Cortex of kidney (tissue), 1 donor: Measurements from ENCODE around the gene ZNF28.
"Not testable (repeated sequence)": the region's sequence is repeated elsewhere in the genome, so short reads cannot be mapped to it uniquely, and the experiment has no call there.

Source experiments
- DNase-seq: peaks from one replicate; lab custom pipeline; 2025; lab: John Stamatoyannopoulos, UW

Gene ZNF28

DNA sequence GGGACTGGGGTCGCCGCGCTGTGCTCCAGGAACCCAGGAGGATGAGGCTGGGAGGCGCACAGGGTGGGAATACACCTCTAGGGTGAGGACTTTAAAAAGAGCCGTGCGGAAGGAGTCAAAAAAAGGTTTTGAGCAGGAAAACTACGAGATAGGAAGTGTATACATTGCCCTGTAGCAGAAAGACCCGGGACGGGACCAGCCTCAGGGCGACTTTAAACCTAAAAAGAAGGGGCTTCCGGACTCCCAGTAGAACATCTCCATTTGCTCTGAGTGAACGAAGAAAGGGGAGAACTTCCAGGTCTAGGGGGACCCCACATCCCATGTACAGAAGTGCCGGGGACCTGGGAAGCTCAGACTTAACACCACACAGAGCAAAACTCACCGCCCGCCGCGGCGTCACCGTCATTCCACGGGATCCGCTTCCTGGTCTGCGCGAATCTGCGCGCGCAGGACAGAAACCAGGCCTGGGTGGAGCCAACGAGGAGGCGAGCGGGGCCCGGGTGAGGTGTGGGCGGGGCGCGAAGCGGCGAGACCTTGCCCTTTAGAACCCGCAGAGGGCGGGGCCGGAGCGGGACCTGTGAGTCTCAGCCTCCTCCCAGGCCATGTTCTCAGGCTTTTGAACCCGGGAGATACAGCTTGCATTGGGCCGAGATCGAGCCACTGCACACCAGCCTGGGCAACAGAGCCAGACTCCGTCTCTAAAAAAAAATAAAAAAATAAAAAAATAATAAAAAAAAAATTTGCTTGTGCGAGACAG lies at the start of gene ZNF28:
Gene ZNF28, minus strand, starts transcription at position 430 of the 757 bp plus-strand sequence. CDS start 3,675 bp downstream, outside the sequence.
- DNase-seq, result not testable (repeated sequence)

DNA sequence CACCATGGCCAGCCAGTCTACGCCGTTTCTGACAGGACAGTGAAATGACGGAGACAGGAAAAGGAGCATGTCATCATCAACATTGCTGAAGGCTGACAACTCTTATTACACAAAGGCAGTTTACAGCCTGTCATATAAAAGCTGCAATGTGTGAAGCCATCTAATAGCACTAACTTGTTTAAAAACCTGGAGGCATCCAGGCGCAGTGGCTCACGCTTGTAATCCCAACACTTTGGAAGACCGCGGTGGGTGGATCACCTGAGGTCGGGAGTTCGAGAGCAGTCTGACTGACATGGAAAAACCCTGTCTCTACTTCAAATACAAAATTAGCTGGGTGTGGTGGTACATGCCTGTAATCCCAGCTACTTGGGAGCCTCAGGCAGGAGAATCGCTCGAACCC lies 46.6 kb upstream of the ZNF28 start:
- DNase-seq, result not testable (repeated sequence)

DNA sequence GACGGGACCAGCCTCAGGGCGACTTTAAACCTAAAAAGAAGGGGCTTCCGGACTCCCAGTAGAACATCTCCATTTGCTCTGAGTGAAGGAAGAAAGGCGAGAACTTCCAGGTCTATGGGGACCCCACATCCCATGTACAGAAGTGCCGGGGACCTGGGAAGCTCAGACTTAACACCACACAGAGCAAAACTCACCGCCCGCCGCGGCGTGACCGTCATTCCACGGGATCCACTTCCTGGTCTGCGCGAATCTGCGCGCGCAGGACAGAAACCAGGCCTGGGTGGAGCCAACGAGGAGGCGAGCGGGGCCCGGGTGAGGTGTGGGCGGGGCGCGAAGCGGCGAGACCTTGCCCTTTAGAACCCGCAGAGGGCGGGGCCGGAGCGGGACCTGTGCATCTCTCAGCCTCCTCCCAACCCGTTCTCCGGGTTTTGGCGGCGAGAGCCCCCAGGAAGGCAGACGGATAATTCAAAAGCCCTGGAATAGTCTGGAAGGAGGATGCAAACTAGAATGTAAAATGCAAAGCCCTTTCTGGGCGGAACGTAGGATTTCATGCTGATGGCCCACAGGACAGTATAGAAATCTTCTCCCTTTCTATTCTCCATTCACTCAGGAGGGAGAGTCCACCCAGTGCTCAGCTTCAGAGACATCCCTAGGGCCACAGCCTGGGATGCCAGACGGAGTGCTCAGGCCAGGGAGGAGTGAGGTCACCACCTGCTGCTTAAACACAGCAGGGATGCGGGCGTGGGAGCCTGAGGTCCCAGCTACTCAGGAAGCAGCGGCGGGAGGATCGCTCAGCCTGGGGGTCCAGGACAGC lies 36.2 kb upstream of the ZNF28 start, which contains the start of gene ZNF468:
Gene ZNF468, minus strand, starts transcription at position 242 of the 814 bp plus-strand sequence. CDS start 3,347 bp downstream, outside the sequence.
- DNase-seq, result not testable (repeated sequence)

GRCh38 chr19:52856540-52857377 lies 35.3 kb upstream of the ZNF28 start:
- not testable (repeated sequence) for DNase-seq

GRCh38 chr19:52847352-52847751 lies 25.9 kb upstream of the ZNF28 start:
- DNase-seq, result not testable (repeated sequence)

DNA sequence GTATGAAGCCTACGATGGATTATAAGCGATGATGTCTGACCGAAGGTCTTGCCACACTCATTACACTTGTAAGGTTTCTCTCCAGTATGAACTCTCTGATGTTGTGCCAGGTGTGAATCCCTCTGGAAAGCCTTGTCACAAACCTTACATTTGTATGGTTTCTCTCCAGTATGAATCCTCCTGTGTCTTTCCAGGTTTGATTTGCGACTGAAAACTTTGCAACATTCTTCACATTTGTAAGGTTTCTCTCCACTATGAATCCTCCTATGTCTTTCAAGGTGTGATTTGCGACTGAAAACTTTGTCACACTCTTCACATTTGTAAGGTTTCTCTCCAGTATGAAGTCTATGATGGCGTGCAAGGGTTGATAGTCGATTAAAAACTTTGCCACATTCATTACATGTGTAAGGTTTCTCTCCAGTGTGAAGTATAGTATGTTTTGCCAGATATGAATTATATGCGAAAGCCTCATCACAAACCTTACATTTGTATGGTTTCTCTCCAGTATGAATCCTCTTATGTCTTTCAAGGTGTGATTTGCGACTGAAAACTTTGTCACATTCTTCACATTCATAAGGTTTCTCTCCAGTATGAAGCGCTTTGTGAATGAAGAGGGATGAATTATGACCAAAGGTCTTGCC lies 19.5 kb upstream of the ZNF28 start:
- DNase-seq, result not testable (repeated sequence)

- not testable (repeated sequence) for DNase-seq
These were observed 12.9 kb upstream of the ZNF28 start for GRCh38 chr19:52834289-52834688.

- DNase-seq, result not testable (repeated sequence)
These were observed 12.1 kb upstream of the ZNF28 start for GRCh38 chr19:52833541-52833940.

DNA sequence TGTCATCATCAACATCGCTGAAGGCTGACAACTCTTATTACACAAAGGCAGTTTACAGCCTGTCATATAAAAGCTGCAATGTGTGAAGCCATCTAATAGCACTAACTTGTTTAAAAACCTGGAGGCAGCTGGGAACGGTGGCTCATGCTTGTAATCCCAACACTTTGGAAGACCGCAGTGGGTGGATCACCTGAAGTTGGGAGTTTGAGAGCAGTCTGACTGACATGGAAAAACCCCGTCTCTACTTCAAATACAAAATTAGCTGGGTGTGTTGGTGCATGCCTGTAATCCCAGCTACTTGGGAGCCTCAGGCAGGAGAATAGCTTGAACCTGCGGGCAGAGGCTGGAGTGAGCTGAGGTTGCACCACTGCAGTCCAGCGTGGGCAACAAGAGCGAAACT lies 8.4 kb upstream of the ZNF28 start:
- DNase-seq, result not testable (repeated sequence)

- DNase-seq, result no peak
These were observed 4.3 kb upstream of the ZNF28 start for GRCh38 chr19:52825765-52826164.

DNA sequence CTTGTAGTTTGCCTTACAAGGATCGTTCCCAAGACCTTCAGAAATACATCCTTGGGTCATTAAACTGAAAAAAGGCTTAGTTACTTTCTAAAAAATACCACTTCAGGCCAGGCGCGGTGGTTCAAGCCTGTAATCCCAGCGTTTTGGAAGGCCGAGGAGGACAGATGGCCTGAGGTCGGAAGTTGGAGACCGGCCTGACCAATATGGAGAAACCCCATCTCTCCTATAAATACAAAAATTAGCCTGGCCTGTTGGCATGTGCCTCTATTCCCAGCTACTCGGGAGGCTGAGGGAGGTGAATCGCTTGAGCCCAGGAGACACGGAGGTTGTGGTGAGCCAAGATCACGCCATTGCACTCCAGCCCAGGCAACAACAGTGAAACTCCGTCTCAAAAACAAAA lies 2.2 kb upstream of the ZNF28 start:
- no peak for DNase-seq

- not testable (repeated sequence) for DNase-seq
These were observed 795 bp downstream of the ZNF28 start for GRCh38 chr19:52820472-52821203.

- no peak for DNase-seq
These were observed 11.6 kb downstream of the ZNF28 start for GRCh38 chr19:52809801-52810200.

DNA sequence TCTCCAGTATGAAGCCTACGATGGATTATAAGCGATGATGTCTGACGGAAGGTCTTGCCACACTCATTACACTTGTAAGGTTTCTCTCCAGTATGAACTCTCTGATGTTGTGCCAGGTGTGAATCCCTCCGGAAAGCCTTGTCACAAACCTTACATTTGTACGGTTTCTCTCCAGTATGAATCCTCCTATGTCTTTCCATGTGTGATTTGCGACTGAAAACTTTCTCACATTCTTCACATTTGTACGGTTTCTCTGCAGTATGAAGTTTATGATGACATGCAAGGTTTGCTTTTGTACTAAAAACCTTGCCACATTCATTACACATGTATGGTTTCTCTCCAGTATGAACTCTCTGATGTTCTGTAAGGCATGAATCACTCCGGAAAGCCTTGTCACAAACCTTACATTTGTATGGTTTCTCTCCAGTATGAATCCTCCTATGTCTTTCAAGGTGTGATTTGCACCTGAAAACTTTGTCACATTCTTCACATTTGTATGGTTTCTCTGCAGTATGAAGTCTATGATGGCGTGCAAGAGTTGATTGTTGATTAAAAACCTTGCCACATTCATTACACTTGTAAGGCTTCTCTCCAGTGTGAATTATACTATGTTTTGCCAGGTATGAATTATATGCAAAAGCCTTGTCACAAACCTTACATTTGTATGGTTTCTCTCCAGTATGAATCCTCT lies 21.3 kb downstream of the ZNF28 start:
- DNase-seq, result not testable (repeated sequence)

DNA sequence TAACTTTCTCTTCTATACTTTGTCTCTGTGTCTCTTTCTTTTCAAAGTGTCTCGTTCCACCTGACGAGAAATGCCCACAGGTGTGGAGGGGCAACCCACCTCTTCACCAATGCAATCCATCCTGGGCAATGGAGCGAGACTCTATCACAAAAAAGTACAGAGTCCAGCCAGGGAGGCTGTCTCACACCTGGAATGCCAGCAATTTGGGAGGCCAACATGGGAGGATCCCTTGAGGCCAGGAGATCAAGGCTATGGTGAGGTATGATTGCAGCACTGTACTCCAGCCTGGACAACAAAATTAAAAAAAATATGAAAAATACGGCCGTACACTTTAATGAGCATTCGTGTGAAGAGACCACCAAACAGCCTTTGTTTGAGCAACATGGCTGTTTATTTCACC lies 32.0 kb downstream of the ZNF28 start:
- no peak for DNase-seq

DNA sequence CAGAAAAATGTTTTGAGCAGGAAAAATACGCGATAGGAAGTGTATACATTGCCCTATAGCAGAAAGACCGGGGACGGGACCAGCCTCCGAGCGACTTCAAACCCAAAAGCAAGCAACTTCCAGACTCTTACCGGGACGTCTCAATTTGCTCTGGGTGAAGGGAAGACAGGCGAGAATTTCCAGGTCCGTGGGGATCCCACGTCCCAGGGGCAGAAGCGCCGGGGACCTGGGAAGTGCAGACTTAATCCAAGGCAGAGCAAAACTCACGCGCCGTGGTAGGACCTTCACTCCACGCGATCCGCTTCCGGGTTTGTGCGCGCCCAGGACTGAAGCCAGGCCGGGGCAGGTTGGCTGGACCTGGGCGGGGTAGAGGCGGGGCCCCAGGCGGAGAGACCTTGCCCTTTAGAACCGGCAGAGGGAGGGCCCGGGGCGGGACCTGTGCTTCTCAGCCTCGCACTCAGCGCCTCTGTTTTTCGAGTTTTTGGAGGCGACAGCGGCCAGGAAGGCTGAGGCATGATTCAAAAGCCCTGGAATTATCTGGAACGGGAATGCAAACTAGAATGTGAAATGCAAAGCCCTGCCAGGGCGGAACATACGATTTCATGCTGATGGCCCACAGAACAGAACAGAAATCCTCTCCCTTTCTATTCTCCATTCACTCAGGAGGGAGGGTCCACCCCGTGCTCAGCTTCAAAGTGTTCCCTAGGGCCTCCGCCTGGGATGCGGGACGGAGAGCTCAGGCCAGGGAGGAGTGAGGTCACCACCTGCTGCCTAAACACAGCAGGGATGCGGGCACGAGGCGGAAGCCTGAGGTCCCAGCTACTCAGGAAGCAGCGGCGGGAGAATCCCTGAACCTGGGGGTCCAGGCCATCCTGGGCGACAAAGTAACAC lies 34.7 kb downstream of the ZNF28 start, which contains the start of gene ZNF600:
Gene ZNF600, minus strand, starts transcription at position 328 of the 891 bp plus-strand sequence. CDS start 7,903 bp downstream, outside the sequence.
- DNase-seq, result peak; percentile 37

DNA sequence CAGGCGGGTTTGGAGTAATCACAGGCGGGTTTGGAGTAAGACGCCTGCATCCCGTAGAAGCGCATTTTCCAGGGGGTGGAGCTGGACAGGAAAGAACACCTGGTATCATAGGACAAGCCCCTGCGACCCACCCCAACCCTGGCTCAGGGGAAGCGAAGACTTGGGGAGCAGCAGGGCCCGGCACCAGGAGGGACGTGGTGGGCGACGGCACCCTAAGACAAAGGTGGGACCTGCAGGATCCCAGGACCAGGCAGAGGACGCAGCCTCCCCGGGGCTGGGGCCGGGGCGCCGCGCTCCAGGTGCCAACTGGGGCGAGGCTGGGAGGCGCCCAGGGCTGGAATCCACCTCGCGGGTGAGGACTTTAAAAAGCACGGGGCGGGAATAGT lies 35.4 kb downstream of the ZNF28 start:
- DNase-seq, result no peak

DNA sequence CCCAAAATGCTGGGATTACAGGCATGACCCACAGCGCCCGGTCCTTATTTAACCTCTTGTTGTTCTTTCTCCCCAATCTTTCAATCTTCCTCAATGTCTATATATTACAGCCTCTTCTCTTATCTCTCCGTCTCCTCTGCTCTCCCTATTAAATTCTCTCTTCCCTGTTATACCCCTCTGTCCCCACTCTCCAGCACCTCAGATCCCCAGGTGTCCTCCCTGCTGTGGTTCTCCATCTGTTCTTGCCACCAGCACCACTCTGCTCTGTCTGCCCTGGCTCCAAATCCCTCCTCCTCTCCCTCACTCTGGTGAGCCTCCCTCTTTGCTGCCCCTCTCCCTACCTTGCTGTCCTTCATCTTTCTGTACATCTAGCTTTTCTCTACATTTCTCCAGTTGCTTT lies 35.9 kb downstream of the ZNF28 start:
- no peak for DNase-seq

DNA sequence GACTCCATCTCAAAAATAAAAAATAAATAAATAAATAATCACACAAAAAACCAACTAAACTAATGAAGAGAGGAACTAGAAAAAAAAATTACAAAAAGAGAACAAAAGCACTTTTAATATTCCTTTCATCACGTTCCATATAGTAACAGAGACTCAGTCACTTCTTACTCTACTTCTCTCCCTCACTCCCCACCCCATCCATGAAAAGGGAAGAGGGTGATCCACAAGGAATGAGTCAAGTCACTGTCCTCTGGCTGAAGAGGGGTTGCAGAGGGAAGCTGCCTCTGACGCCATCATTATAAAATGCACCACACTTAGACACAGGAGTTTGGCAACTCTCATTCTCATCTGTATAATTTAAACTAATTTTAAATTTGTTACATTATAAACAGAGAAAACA lies 38.6 kb downstream of the ZNF28 start:
- DNase-seq, result not testable (repeated sequence)
